HG03108 (cell line): ENCODE measurements around the gene ANKRD55.
"Not testable (repeated sequence)": the region's sequence is repeated elsewhere in the genome, so short reads cannot be mapped to it uniquely, and the experiment has no call there.

Experiments used
- ATAC-seq: cut with Tn5 transposase; IDR thresholded peaks from one replicate; pipeline ENCODE4 v1.9.1; 2021; ENCODE audit warnings: moderate library complexity; ENCODE audit not compliant: unreplicated experiment

Gene ANKRD55

GRCh38 chr5:56170557-56170956 lies 62.6 kb downstream of the ANKRD55 start:
- ATAC-seq: no peak

GRCh38 chr5:56169949-56170348 lies 63.2 kb downstream of the ANKRD55 start:
- no peak for ATAC-seq

GRCh38 chr5:56169281-56169680 lies 63.8 kb downstream of the ANKRD55 start:
- no peak for ATAC-seq

GRCh38 chr5:56168066-56168478 lies 65.1 kb downstream of the ANKRD55 start:
- ATAC-seq: no peak

DNA sequence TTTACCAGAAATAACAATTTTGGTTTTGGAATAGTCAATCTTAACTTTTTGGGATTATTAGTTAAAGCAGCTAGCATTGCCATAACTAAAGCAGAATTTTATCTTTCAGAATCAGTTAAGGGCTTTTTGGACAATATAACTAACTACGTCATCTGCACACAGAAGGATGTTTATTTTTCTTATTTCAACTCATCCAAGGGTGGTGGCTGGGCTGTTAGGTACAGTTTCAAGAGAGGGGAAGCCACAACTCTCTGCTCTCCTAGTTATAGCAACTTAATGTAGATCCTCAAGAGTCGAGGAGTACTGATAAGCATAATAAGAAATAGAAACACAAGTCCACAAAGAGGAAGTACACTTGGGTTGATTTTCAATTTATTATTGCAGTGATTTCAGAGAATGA lies 65.6 kb downstream of the ANKRD55 start:
- ATAC-seq: no peak

- no peak for ATAC-seq
These were observed 66.3 kb downstream of the ANKRD55 start for GRCh38 chr5:56166671-56167385.

- ATAC-seq: no peak
These were observed 68.8 kb downstream of the ANKRD55 start for GRCh38 chr5:56164376-56164775.

DNA sequence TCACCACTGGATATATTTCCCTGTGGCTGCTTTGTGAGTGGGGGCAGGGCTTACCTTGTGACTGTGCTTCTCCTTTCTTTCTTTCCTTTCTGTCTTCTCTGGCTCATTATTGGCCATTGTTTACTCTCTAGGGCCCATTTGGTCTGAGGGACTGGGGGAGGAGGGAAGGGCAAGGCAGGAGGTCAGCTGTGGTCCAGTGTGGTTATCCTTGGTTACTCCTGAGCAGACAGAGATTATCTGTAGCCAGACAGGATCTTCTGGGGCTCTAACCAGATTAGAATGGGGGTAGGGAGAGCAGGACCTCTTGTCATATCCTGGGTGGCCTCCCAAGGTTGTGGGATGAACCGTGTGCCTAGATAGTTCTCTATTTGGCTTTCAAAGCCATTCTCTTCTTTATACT lies 71.2 kb downstream of the ANKRD55 start:
- ATAC-seq: no peak

- ATAC-seq: no peak
These were observed 71.7 kb downstream of the ANKRD55 start for GRCh38 chr5:56161439-56161823.

DNA sequence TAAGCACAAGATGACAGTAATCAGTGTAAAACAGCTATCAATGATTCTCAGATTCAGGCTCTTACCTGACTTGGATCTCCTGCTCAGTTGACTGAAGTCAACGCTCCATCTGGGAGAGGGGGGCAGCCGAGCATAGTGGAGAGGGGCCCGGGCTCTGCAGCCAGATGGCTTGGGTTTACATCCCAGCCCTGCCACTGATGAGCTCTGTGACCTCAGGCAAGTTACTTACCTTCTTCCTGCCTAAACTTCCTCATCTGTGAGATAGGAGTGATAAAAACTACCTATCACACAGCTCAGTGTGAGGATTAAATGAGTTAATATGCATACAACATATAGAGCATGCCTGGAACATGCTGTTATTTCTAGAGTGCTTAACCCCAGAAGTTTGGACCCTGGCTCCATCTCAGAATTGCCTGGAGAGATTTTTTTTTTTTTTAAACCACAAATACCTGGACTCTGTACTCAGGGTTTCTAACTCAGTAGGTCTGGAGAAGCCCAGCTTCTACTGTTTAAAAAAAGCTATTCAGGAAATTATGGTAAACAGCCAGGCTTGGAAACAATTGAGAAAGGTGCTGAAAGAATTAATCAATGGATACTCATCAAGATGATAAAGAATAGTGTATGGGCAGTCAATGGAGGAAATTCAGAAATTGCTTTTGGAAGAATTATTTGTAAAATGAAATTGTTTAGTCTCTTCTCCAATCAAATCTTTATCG lies 72.2 kb downstream of the ANKRD55 start:
- no peak for ATAC-seq

DNA sequence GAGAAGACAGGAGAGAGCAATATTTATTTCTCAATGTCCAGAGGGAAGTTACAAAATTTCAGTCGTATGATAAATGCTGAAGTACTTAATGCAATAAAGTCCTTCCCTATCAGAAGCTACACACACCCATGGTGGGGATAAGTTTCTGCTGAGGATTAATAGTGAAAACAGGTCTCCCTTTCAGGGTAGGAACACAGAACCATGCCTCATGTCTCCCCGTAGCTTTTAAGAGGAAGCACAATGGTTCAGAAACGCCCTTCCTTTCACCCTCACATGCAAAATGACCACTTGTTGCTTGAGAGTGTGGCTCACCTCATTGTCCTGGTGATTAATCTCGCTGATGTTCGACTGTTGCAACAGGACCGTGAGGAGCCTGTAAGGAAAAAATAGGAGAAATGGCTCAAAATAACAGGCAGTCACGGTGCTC lies 73.6 kb downstream of the ANKRD55 start:
- no peak for ATAC-seq

DNA sequence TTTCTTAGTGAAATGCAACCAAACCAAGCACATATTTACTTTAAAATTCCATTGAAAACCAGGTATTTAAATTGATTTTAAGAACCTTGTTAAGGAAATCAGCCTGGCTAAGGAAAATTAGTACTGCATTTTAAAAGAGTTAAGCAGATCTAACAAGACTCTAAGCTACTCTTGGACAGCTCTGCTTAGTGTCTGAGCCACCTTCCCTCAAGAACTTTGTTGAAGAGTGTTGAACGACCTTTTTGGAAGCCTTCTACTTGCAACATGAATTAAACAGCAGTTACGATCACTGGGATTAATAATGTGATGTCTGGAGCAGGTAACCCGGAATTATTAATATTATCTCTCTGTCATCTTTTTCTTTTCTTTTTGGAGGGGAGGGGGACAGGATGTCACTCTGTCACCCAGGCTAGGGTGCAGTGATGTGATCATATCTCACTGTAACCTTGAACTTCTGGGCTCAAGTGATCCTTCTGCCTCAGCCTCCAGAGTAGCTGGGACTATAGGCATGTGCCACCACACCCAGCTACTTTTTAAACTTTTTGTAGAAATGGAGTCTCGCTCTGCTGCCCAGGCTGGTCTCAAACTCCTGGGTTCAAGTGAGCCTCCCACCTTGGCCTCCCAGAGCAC lies 74.7 kb downstream of the ANKRD55 start:
- no peak for ATAC-seq

- ATAC-seq: not testable (repeated sequence)
These were observed 75.9 kb downstream of the ANKRD55 start for GRCh38 chr5:56157191-56157621.

DNA sequence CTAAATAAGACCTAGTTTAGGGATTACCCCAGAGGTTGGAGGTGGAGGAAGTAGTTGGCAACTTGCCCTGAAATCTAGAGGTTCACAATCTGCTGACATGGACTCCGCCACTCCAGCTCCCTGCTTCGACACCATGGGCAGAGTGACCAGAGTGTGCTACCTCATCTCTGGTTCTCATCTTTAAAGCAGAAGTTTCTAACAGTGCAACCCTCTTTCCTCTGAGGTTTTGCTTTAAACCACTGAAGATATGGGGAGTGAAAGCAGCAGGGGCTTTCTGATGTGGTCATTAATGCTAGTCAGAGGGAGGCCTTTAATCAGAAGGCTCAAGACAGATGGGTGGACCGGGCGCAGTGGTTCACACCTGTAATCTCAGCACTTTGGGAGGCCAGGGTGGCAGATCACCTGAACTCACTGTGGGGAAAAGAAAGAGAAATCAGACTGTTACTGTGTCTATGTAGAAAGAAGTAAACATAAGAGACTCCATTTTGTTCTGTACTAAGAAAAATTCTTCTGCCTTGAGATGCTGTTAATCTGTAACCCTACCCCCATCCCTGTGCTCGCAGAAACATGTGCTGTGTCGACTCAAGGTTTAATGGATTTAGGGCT lies 76.4 kb downstream of the ANKRD55 start:
- peak; percentile 63 for ATAC-seq

DNA sequence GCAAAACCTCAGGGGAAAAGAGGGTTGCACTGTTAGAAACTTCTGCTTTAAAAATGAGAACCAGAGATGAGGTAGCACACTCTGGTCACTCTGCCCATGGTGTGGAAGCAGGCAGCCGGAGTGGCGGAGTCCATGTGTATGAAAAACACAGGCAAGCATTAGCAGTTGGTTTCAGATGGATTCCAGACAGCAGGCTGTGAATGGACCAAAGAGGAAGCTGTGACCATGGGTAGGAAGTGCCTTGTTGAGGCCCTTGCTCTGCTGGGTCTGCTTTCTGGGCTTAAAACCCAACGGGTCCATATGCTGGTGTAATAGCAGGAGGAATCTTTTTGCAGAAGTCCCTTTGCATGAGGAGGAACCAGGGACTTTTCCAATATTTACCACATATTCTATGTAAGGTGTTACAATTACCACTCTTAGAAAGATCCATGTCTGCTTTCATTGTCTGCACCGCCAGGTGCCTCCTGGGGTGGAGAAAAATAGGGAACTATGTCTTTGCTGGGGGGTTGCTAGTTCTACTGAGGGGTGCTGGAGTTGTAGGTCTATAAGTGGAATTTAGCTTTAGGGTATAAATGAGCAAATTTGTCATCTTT lies 77.0 kb downstream of the ANKRD55 start:
- ATAC-seq: no peak

GRCh38 chr5:56154732-56155484 lies 78.2 kb downstream of the ANKRD55 start:
- ATAC-seq: no peak

DNA sequence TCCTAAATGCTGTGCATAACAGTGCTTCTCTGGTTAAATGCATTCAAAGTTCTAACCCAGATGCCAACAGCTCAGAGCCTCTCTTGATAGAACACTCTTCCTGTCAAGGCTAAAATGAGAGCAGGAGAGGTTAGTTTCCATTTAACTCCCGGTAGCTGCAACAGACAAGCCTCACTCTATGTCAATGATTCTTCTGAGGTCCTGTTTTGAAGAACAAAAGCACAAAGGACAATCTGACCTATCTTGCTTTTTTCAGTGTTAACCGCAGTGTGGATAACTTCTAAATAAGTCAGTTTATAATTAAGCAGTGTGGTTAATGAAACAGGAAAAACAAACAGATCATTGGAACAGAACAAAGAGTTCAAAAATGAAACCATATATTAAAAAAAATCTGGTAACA lies 80.7 kb downstream of the ANKRD55 start:
- peak; percentile 32 for ATAC-seq

DNA sequence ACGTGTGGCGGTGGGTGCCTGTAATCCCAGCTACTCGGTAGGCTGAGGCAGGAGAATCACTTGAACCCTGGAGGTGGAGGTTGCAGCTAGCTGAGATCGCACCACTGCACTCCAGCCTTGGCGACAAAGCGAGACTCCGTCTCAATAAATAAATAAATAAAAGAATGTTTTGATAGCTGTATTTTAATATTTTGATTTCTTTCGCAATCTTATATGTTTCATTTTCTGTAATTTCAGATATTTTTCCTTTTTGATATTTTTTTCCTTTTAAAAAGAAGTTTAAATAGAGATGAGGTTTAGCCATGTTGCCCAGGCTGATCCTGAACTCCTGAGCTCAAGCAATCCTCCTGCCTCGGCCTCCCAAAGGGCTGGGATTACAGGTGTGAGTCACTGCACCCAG lies 82.4 kb downstream of the ANKRD55 start:
- ATAC-seq: not testable (repeated sequence)

GRCh38 chr5:56148453-56148971 lies 84.6 kb downstream of the ANKRD55 start:
- peak; percentile 88 for ATAC-seq

DNA sequence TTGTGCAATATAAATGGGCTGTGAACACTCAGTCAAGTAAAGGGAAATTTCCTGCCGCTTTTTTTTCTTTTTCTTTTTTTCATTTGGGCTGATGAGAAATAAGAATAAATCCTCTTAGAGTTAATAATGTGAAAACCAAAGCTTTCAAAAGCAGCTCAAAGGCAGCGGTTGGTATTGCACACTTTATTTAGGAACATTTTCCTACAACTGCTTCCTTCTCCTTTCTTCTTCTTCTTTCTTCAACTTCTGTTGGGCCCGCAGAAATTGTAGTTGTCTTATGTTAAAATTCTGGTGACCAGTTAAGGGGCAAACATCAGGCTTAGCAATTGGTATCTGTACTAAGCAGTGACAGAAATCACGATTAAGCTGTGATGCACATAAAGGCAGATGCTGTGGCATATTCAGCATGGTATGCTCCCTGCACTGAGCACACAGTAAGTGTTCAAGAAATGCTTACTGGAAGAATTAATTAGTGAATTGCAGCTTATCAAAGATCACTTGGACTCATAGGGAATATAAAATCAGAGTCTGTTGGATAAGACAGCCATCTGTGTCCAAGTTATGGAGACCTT lies 85.4 kb downstream of the ANKRD55 start:
- no peak for ATAC-seq
